ENCODE data around the gene FHL3. TPM values are rescaled to one million over a fixed set of nuclear protein-coding genes. Genes with fewer than 3 reads are reported as not detected.

Gene FHL3
- total RNA-seq, 1 donor from 2014 or later = 60.1 TPM

DNA sequence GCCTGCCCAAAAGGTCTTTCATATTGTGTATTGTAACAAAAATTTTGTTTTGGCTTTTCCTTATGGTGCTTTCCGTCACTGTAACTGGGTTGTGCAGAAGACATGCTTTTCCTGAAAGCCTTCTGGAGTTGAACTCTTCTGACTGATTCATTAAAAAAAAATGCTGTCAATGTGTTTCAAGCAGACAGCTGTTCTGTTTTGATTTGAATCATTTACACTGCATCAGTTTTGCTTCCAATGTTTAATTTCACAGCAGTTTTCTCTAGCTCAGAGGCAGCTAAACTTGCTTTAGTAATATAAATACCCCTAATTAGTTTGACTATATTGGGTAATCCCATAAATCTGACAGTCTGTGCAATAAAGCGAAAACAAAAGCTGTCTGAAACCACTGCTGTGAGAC is 15.1 kb upstream of the FHL3 start:
- intact Hi-C loops (cut with DNase I) = no loop called here
- no peaks in the 10 kb centered on the region for H3K9me3 ChIP-seq
- H3K4me1 ChIP-seq = peaks cover 0 to 11% of the 10 kb centered on the region in 2 donors
- TF ChIP-seq, protein P1, sequence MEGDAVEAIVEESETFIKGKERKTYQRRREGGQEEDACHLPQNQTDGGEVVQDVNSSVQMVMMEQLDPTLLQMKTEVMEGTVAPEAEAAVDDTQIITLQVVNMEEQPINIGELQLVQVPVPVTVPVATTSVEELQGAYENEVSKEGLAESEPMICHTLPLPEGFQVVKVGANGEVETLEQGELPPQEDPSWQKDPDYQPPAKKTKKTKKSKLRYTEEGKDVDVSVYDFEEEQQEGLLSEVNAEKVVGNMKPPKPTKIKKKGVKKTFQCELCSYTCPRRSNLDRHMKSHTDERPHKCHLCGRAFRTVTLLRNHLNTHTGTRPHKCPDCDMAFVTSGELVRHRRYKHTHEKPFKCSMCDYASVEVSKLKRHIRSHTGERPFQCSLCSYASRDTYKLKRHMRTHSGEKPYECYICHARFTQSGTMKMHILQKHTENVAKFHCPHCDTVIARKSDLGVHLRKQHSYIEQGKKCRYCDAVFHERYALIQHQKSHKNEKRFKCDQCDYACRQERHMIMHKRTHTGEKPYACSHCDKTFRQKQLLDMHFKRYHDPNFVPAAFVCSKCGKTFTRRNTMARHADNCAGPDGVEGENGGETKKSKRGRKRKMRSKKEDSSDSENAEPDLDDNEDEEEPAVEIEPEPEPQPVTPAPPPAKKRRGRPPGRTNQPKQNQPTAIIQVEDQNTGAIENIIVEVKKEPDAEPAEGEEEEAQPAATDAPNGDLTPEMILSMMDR (IDR thresholded peaks at IDR 0.05) = no peak
- peaks cover 74 to 89% of the 10 kb centered on the region in 2 donors for H3K36me3 ChIP-seq
- DNase-seq (ENCODE audit: low spot score in 2 of 2) = no peak
- no peaks in the 10 kb centered on the region for H3K27me3 ChIP-seq
- H3K4me3 ChIP-seq = no peak overlapping the region
- no peak overlapping the region for H3K27ac ChIP-seq

DNA sequence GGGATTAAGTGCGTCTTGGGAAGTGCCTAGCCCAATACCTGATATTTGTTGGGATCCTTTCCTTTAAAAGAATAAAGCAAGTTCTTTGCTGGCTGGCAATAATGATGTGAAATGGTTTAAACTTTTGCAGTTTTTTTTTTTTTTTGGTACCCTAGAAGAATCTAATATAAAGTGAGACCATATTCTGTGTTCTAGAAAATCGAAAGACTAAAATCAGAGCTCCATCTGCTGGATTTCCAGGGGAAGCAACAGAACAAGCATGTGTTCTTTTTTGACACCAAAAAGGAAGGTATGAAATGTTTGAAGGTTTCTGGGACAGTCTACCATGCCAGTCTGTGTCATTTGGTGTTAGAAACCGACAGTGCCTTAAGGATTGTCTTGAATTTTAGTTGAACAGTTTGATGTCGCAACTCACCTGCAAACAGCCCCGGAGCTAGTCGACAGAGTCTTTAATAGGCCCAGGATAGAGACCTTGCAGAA is 13.6 kb upstream of the FHL3 start:
- TF ChIP-seq, protein P1 (IDR thresholded peaks at IDR 0.05) = peak in 2 of 3 experiments; percentile 37 to 57
- no peaks in the 10 kb centered on the region for H3K27me3 ChIP-seq
- no peak for DNase-seq (ENCODE audit: low spot score in 2 of 2)
- H3K36me3 ChIP-seq = peaks cover 62 to 79% of the 10 kb centered on the region in 2 donors
- intact Hi-C loops (cut with DNase I) = loop anchor here (5.0 to 10.0 kb wide), 4 partner anchors 42 to 1564 kb away; partner anchors contain the start of genes DNALI1, OSCP1, RRAGC and SNIP1
- H3K4me1 ChIP-seq = peaks cover 5 to 25% of the 10 kb centered on the region in 2 donors
- no peaks in the 10 kb centered on the region for H3K9me3 ChIP-seq
- no peak overlapping the region for H3K4me3 ChIP-seq
- no peak overlapping the region for H3K27ac ChIP-seq

DNA sequence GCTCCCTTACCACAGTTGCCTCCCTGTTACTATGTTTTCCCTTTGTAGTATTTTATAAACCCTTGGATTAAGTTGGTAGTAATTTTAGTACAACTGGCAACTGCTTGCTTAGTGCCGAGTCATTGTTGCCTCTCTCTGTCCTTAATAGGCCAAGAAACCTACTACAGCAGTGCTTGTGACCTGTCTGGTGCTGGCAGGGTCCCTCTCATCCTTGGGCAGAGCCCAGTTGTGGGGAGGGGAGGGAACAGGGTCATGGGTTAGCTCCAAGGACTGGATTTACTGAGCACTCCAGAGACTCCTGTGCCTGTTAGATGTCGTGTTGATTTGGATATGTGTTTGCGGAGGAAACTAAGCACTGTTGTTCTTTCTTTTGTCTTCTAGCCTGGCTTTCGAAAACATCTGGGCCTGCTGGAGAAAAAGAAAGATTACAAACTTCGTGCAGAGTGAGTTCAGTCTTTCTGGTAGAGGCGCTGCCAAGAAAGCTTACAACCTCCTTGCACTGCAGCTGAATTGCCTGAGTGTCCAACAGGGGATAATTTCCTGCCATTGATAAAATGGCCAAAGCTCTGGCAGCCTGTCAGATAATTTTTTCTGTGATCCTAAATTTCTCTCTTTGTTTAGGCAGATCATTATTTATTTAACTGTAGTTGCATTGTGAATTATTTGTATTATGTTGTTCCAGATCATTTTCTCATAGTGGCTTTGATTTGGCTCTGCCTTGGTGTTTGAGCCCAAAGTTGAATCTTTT is 10.8 kb upstream of the FHL3 start:
- DNase-seq (ENCODE audit: low spot score in 2 of 2) = no peak
- Histone ChIP-seq H3K27me3 (no peaks in the 10 kb centered on the region), H3K36me3 (peaks cover 36 to 52% of the 10 kb centered on the region in 2 donors), H3K4me1 (peaks cover 13 to 31% of the 10 kb centered on the region in 2 donors), H3K9me3 (no peaks in the 10 kb centered on the region), H3K4me3 (peak overlapping the region in 1 of 2 donors; percentile 11), H3K27ac (peak overlapping the region; percentile 44 to 61)
- intact Hi-C loops (cut with DNase I) = loop anchor here (5.0 to 10.0 kb wide), 4 partner anchors 39 to 1561 kb away; partner anchors contain the start of genes DNALI1, OSCP1, RRAGC and SNIP1
- TF ChIP-seq, protein P1 (IDR thresholded peaks at IDR 0.05) = no peak

DNA sequence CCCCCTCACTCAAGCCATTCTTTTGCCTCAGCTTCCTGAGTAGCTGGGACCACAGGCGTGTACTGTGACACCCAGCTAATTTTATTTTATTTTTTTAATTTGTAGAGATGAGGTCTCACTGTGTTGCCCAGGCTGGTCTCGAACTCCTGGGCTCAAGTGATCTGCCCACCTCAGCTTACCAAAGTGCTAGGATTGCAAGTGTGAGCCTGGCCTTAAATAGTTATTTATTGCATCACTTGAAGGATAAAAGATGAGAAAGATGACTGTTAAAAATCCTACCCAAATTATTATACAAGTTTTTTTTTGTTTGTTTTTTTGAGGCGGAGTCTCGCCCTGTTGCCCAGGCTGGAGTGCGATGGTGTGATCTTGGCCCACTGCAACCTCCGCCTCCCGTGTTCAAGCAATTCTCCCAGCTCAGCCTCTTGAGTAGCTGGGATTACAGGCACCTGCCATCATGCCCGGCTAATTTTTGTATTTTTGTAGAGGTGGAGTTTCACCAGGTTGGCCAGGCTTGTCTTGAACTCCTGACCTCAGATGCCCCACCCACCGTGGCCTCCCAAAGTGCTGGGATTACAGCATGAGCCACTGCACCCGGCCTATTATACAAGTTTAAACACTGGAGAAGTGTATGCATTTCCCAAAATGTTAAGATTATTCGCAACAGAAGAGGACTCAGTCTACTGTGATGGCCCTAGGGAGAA is 9.6 kb upstream of the FHL3 start:
- DNase-seq (ENCODE audit: low spot score in 2 of 2) = no peak
- TF ChIP-seq, protein P1 (IDR thresholded peaks at IDR 0.05) = no peak
- Histone ChIP-seq H3K27ac (peak overlapping the region in 1 of 2 donors; percentile 61), H3K4me1 (peaks cover 13 to 31% of the 10 kb centered on the region in 2 donors), H3K4me3 (no peak overlapping the region), H3K36me3 (peaks cover 23 to 39% of the 10 kb centered on the region in 2 donors), H3K27me3 (no peaks in the 10 kb centered on the region), H3K9me3 (no peaks in the 10 kb centered on the region)
- intact Hi-C loops (cut with DNase I) = loop anchor here (5.0 to 10.0 kb wide), 4 partner anchors 38 to 1560 kb away; partner anchors contain the start of genes DNALI1, OSCP1, RRAGC and SNIP1

DNA sequence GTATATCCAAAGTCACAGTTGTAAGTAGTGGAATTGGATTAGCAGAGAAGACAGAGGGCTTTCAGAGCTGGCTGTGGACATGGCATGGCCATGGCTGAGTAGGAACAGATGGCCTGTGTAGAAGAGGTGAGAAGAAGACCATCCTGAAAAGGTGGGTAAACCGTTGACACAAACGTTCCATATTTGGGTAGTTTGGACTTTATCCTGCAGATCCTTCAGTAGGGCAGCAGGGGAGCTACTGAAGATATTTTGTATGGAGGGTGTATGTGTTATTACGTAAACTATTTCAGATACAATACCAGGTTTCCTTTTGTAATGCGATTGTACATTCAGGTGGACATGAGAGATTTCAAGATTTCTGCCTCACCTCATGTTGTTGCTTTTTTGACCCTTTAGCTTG is 8.9 kb upstream of the FHL3 start:
- H3K27ac ChIP-seq = peak overlapping the region in 1 of 2 donors; percentile 88
- no peaks in the 10 kb centered on the region for H3K9me3 ChIP-seq
- H3K4me3 ChIP-seq = peak overlapping the region in 1 of 2 donors; percentile 75
- H3K4me1 ChIP-seq = peaks cover 13 to 31% of the 10 kb centered on the region in 2 donors
- TF ChIP-seq, protein P1 (IDR thresholded peaks at IDR 0.05) = no peak
- intact Hi-C loops (cut with DNase I) = loop anchor here (10.0 kb wide), 3 partner anchors 459 to 1559 kb away; partner anchors contain the start of genes DNALI1, OSCP1, RRAGC and SNIP1
- no peak for DNase-seq (ENCODE audit: low spot score in 2 of 2)
- no peaks in the 10 kb centered on the region for H3K27me3 ChIP-seq
- H3K36me3 ChIP-seq = peaks cover 16 to 32% of the 10 kb centered on the region in 2 donors

Measured in ascending aorta (tissue), 2 donors.